HepG2 (cell line): ENCODE data around the gene AFG1L. TPM values are rescaled to one million over a fixed set of nuclear protein-coding genes. Genes with fewer than 3 reads are reported as not detected.
A peak's percentile ranks its signal among the peaks of the same experiment; 100 is the strongest.

Source experiments
- ARNT ChIP-seq: fragments of 450-650 bp; IDR thresholded peaks from 2 replicates; pipeline ENCODE4 v1.6.1; 2017
- CENPT ChIP-seq: sonication (generic); formaldehyde crosslinking; IDR thresholded peaks from 2 replicates; pipeline ENCODE4 v1.8.0; 2022; ENCODE audit warnings: low read depth, mild to moderate bottlenecking, moderate library complexity, missing genetic modification reagents
- GABPB1 ChIP-seq: IDR thresholded peaks from 2 replicates; pipeline ENCODE4 v1.6.1; 2016; ENCODE audit warnings: mild to moderate bottlenecking, missing genetic modification reagents, moderate library complexity, missing compliant biosample characterization
- GMEB2 ChIP-seq: IDR thresholded peaks from 2 replicates; pipeline ENCODE4 v1.6.1; 2016; ENCODE audit warnings: missing biosample characterization, missing genetic modification reagents, low read depth
- HMG20A ChIP-seq: IDR thresholded peaks from 2 replicates; pipeline ENCODE4 v1.6.1; 2016; ENCODE audit warnings: borderline replicate concordance
- MYNN ChIP-seq: sonication (generic); formaldehyde crosslinking; IDR thresholded peaks from 2 replicates; pipeline ENCODE4 v1.4.0; 2020; ENCODE audit warnings: mild to moderate bottlenecking, low read depth, missing genetic modification reagents
- NFIB ChIP-seq: sonication (generic); formaldehyde crosslinking; IDR thresholded peaks from 2 replicates; pipeline ENCODE4 v1.9.0; 2021; ENCODE audit warnings: missing genetic modification reagents, mild to moderate bottlenecking, borderline replicate concordance
- NR2C2 ChIP-seq: sonication (generic); formaldehyde crosslinking; IDR thresholded peaks from 2 replicates; pipeline ENCODE4 v1.4.0; 2020; ENCODE audit warnings: missing genetic modification reagents, mild to moderate bottlenecking, moderate library complexity, borderline replicate concordance
- PHF21A ChIP-seq: sonication (generic); formaldehyde crosslinking; IDR thresholded peaks from 2 replicates; pipeline ENCODE4 v1.5.0; 2020; ENCODE audit warnings: mild to moderate bottlenecking, missing genetic modification reagents
- POGZ ChIP-seq: sonication (generic); formaldehyde crosslinking; IDR thresholded peaks from 2 replicates; pipeline ENCODE4 v1.4.0; 2020; ENCODE audit warnings: mild to moderate bottlenecking, missing genetic modification reagents
- POLR2AphosphoS2 ChIP-seq: IDR thresholded peaks from 2 replicates; pipeline ENCODE4 v1.6.1; 2011; ENCODE audit warnings: low read depth, low read length, improper control_type of control experiment
- RAD21 ChIP-seq: fragments of 450-650 bp; formaldehyde crosslinking; IDR thresholded peaks from 2 replicates; pipeline ENCODE4 v1.5.0; 2020; ENCODE audit warnings: mild to moderate bottlenecking
- RELA ChIP-seq: sonication (generic); formaldehyde crosslinking; IDR thresholded peaks from 2 replicates; pipeline ENCODE4 v1.4.0; 2020; ENCODE audit warnings: missing genetic modification reagents
- SIN3A ChIP-seq: IDR thresholded peaks from 2 replicates; pipeline ENCODE4 v1.6.1; 2011; ENCODE audit warnings: low read depth, mild to moderate bottlenecking, control low read depth, low read length, borderline replicate concordance
- TAF1 ChIP-seq: sonication (generic); formaldehyde crosslinking; IDR thresholded peaks from 2 replicates; pipeline ENCODE4 v1.4.0; 2020; ENCODE audit warnings: missing genetic modification reagents
- TGIF2 ChIP-seq: IDR thresholded peaks from 2 replicates; pipeline ENCODE4 v1.6.1; 2016; ENCODE audit warnings: control low read depth, missing compliant biosample characterization
- ZBTB49 ChIP-seq: sonication (generic); formaldehyde crosslinking; IDR thresholded peaks from 2 replicates; pipeline ENCODE4 v1.4.0; 2020; ENCODE audit warnings: missing genetic modification reagents, borderline replicate concordance
- ZC3H4 ChIP-seq: sonication (generic); formaldehyde crosslinking; IDR thresholded peaks from 2 replicates; pipeline ENCODE4 v1.4.0; 2020; ENCODE audit warnings: missing genetic modification reagents, borderline replicate concordance
- ZNF17 ChIP-seq: sonication (generic); formaldehyde crosslinking; IDR thresholded peaks from 2 replicates; pipeline ENCODE4 v1.5.0; 2020; ENCODE audit warnings: mild to moderate bottlenecking, missing genetic modification reagents
- ZNF768 ChIP-seq: sonication (generic); formaldehyde crosslinking; IDR thresholded peaks from 2 replicates; pipeline ENCODE4 v1.4.0; 2020; ENCODE audit warnings: missing genetic modification reagents
- polyA plus RNA-seq, 8 experiments: library from polyadenylated mRNA; depleted of rRNA in 3 of 8; stranded (reverse) in 7 of 8; unstranded in 1 of 8; fragments of >200 nt; fragmentation: Illumina TruSeq in 4 of 8; extraction: Trizol in 4 of 8; gene quantifications; 2 replicates each; pipeline versions ENCODE4 v1.2.1 to v1.2.3, GENCODE V29; 2011 to 2016; ENCODE audit warnings: low read depth in 4 of 8, missing spikeins in 1 of 8, mixed read lengths in 1 of 8; ENCODE audit not compliant: insufficient read depth in 1 of 8
- total RNA-seq, 5 experiments: library from RNA; depleted of rRNA; stranded (reverse); fragments of >200 nt; fragmentation: Illumina TruSeq; extraction: Trizol; gene quantifications; 2 replicates each; pipeline ENCODE4 v1.2.3, GENCODE V29; 2016; ENCODE audit warnings: low read depth in 1 of 5
- TF ChIP-seq, protein P1 (sequence below): sonication (generic); formaldehyde crosslinking; IDR thresholded peaks from 2 replicates; pipeline ENCODE4 v1.8.0; 2022; ENCODE audit warnings: missing genetic modification reagents, mild to moderate bottlenecking, borderline replicate concordance
- TF ChIP-seq, protein P2 (sequence below): IDR thresholded peaks from 2 replicates; pipeline ENCODE4 v1.6.1; 2016; ENCODE audit warnings: low read depth, borderline replicate concordance
- TF ChIP-seq, protein P3 (sequence below): sonication (generic); formaldehyde crosslinking; IDR thresholded peaks from 2 replicates; pipeline ENCODE4 v1.4.0; 2020; ENCODE audit warnings: low read depth, mild to moderate bottlenecking, missing genetic modification reagents
- TF ChIP-seq, protein P4 (sequence below): IDR thresholded peaks from 2 replicates; pipeline ENCODE4 v1.6.1; 2016; ENCODE audit warnings: mild to moderate bottlenecking, missing biosample characterization, missing genetic modification reagents

The AFG1L gene
- total and polyA plus RNA-seq, 2 of the 13 experiments (the other 11 are each of a cell fraction or from before 2014, with no cell fraction given), result 3.1 to 14.0 TPM

GRCh38 chr6:108560463-108561308 is 265.8 kb downstream of the AFG1L start, which contains the start of gene FOXO3 (continued):
- TF ChIP-seq NR2C2 (CRISPR knock-in tag) (no peak; the same call in 1 of the 2 replicates), GABPB1 (peak; percentile 58; the same call in 1 of the 2 replicates), ZNF17 (no peak), POGZ (CRISPR knock-in tag) (no peak), NFIB (CRISPR knock-in tag) (no peak), ZC3H4 (CRISPR knock-in tag) (no peak), ZBTB49 (CRISPR knock-in tag) (no peak), ZNF768 (peak; percentile 61; the same call in 1 of the 2 replicates), CENPT (no peak), TAF1 (CRISPR knock-in tag) (peak; percentile 67), PHF21A (no peak; the same call in 1 of the 2 replicates), ARNT (no peak), SIN3A (peak; percentile 70; the same call in 1 of the 2 replicates), TGIF2 (peak; percentile 35; the same call in 1 of the 2 replicates), HMG20A (CRISPR knock-in tag) (no peak), GMEB2 (CRISPR knock-in tag) (no peak), POLR2AphosphoS2 (no peak), MYNN (CRISPR knock-in tag) (no peak), RELA (CRISPR knock-in tag) (no peak), RAD21 (CRISPR knock-in tag) (0 out of 2 replicates have a peak, but pooled peaks have one; percentile 16)
- TF ChIP-seq, protein P1, sequence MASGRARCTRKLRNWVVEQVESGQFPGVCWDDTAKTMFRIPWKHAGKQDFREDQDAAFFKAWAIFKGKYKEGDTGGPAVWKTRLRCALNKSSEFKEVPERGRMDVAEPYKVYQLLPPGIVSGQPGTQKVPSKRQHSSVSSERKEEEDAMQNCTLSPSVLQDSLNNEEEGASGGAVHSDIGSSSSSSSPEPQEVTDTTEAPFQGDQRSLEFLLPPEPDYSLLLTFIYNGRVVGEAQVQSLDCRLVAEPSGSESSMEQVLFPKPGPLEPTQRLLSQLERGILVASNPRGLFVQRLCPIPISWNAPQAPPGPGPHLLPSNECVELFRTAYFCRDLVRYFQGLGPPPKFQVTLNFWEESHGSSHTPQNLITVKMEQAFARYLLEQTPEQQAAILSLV (CRISPR knock-in tag), result 0 out of 2 replicates have a peak, but pooled peaks have one; percentile 50
- TF ChIP-seq, protein P2, sequence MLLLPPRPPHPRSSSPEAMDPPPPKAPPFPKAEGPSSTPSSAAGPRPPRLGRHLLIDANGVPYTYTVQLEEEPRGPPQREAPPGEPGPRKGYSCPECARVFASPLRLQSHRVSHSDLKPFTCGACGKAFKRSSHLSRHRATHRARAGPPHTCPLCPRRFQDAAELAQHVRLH (CRISPR knock-in tag), result 0 out of 2 replicates have a peak, but pooled peaks have one; percentile 25
- TF ChIP-seq, protein P3, sequence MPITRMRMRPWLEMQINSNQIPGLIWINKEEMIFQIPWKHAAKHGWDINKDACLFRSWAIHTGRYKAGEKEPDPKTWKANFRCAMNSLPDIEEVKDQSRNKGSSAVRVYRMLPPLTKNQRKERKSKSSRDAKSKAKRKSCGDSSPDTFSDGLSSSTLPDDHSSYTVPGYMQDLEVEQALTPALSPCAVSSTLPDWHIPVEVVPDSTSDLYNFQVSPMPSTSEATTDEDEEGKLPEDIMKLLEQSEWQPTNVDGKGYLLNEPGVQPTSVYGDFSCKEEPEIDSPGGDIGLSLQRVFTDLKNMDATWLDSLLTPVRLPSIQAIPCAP (CRISPR knock-in tag), result no peak
- TF ChIP-seq, protein P4, sequence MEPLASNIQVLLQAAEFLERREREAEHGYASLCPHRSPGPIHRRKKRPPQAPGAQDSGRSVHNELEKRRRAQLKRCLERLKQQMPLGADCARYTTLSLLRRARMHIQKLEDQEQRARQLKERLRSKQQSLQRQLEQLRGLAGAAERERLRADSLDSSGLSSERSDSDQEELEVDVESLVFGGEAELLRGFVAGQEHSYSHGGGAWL, result no peak
